ENCODE data around the gene LRRC45.

The LRRC45 gene

GRCh38 chr17:82023447-82024241, 539 bp downstream of the LRRC45 start (continued):
- no peak for TF ChIP-seq ZNF791 (tag by site-specific recombination; IDR thresholded peaks at IDR 0.05)
- TF ChIP-seq ZNF776 (tag by site-specific recombination; IDR thresholded peaks at IDR 0.05; ENCODE audit: borderline replicate concordance), result no peak
- TF ChIP-seq ZNF239 (tag by site-specific recombination; IDR thresholded peaks at IDR 0.05), result no peak
- no peak for TF ChIP-seq PRDM1 (tag by site-specific recombination; IDR thresholded peaks at IDR 0.05)
- TF ChIP-seq ZNF114 (tag by site-specific recombination; IDR thresholded peaks at IDR 0.05), result no peak
- TF ChIP-seq, protein P1, sequence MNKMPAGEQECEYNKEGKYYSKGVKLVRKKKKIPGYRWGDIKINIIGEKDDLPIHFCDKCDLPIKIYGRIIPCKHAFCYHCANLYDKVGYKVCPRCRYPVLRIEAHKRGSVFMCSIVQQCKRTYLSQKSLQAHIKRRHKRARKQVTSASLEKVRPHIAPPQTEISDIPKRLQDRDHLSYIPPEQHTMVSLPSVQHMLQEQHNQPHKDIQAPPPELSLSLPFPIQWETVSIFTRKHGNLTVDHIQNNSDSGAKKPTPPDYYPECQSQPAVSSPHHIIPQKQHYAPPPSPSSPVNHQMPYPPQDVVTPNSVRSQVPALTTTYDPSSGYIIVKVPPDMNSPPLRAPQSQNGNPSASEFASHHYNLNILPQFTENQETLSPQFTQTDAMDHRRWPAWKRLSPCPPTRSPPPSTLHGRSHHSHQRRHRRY (tag by site-specific recombination; IDR thresholded peaks at IDR 0.05), result no peak
- no peak for TF ChIP-seq ZNF664 (tag by site-specific recombination; IDR thresholded peaks at IDR 0.05)
- 0 out of 2 replicates have a peak, but pooled peaks have one; percentile 68 for TF ChIP-seq ZNF76 (tag by site-specific recombination; IDR thresholded peaks at IDR 0.05; ENCODE audit: borderline replicate concordance, low read depth)
- TF ChIP-seq ZBTB8A (tag by site-specific recombination; IDR thresholded peaks at IDR 0.05), result 0 out of 2 replicates have a peak, but pooled peaks have one; percentile 30
- no peak for TF ChIP-seq ZNF121 (tag by site-specific recombination; IDR thresholded peaks at IDR 0.05)
- TF ChIP-seq KLF16 (tag by site-specific recombination; IDR thresholded peaks at IDR 0.05), result peak; percentile 34; the same call in 1 of the 2 replicates
- no peak for TF ChIP-seq ZNF274 (IDR thresholded peaks at IDR 0.05; ENCODE audit: low read length)
- no peak for TF ChIP-seq ZNF274 (tag by site-specific recombination; IDR thresholded peaks at IDR 0.05; ENCODE audit: borderline replicate concordance)
- no peak; the same call in 1 of the 2 replicates for TF ChIP-seq WT1 (tag by site-specific recombination; IDR thresholded peaks at IDR 0.05)
- peak; percentile 60; the same call in 1 of the 2 replicates for TF ChIP-seq GLIS2 (tag by site-specific recombination; IDR thresholded peaks at IDR 0.05)
- no peak for TF ChIP-seq ZNF623 (tag by site-specific recombination; IDR thresholded peaks at IDR 0.05)
- TF ChIP-seq ZNF157 (tag by site-specific recombination; IDR thresholded peaks at IDR 0.05), result no peak
- TF ChIP-seq ZBTB44 (tag by site-specific recombination; IDR thresholded peaks at IDR 0.05), result no peak
- TF ChIP-seq ZBTB48 (tag by site-specific recombination; IDR thresholded peaks at IDR 0.05), result peak; percentile 59; the same call in 1 of the 2 replicates
- TF ChIP-seq, protein P2, sequence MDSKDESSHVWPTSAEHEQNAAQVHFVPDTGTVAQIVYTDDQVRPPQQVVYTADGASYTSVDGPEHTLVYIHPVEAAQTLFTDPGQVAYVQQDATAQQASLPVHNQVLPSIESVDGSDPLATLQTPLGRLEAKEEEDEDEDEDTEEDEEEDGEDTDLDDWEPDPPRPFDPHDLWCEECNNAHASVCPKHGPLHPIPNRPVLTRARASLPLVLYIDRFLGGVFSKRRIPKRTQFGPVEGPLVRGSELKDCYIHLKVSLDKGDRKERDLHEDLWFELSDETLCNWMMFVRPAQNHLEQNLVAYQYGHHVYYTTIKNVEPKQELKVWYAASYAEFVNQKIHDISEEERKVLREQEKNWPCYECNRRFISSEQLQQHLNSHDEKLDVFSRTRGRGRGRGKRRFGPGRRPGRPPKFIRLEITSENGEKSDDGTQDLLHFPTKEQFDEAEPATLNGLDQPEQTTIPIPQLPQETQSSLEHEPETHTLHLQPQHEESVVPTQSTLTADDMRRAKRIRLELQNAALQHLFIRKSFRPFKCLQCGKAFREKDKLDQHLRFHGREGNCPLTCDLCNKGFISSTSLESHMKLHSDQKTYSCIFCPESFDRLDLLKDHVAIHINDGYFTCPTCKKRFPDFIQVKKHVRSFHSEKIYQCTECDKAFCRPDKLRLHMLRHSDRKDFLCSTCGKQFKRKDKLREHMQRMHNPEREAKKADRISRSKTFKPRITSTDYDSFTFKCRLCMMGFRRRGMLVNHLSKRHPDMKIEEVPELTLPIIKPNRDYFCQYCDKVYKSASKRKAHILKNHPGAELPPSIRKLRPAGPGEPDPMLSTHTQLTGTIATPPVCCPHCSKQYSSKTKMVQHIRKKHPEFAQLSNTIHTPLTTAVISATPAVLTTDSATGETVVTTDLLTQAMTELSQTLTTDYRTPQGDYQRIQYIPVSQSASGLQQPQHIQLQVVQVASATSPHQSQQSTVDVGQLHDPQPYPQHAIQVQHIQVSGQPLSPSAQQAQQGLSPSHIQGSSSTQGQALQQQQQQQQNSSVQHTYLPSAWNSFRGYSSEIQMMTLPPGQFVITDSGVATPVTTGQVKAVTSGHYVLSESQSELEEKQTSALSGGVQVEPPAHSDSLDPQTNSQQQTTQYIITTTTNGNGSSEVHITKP (tag by site-specific recombination; IDR thresholded peaks at IDR 0.05), result no peak
- TF ChIP-seq, protein P3, sequence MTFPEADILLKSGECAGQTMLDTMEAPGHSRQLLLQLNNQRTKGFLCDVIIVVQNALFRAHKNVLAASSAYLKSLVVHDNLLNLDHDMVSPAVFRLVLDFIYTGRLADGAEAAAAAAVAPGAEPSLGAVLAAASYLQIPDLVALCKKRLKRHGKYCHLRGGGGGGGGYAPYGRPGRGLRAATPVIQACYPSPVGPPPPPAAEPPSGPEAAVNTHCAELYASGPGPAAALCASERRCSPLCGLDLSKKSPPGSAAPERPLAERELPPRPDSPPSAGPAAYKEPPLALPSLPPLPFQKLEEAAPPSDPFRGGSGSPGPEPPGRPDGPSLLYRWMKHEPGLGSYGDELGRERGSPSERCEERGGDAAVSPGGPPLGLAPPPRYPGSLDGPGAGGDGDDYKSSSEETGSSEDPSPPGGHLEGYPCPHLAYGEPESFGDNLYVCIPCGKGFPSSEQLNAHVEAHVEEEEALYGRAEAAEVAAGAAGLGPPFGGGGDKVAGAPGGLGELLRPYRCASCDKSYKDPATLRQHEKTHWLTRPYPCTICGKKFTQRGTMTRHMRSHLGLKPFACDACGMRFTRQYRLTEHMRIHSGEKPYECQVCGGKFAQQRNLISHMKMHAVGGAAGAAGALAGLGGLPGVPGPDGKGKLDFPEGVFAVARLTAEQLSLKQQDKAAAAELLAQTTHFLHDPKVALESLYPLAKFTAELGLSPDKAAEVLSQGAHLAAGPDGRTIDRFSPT (tag by site-specific recombination; IDR thresholded peaks at IDR 0.05), result no peak
- TF ChIP-seq ZBTB6 (tag by site-specific recombination; IDR thresholded peaks at IDR 0.05), result no peak
- TF ChIP-seq KLF1 (tag by site-specific recombination; IDR thresholded peaks at IDR 0.05), result no peak
- no peak for TF ChIP-seq ZNF544 (tag by site-specific recombination; IDR thresholded peaks at IDR 0.05)
- no peak for TF ChIP-seq ZNF701 (tag by site-specific recombination; IDR thresholded peaks at IDR 0.05)
- TF ChIP-seq ZSCAN5A (tag by site-specific recombination; IDR thresholded peaks at IDR 0.05), result 0 out of 2 replicates have a peak, but pooled peaks have one; percentile 37
- TF ChIP-seq ZNF335 (tag by site-specific recombination; conservative IDR thresholded peaks at IDR 0.05), result peak; percentile 100
- no peak for TF ChIP-seq ZNF768 (tag by site-specific recombination; IDR thresholded peaks at IDR 0.05)
- TF ChIP-seq ZNF10 (tag by site-specific recombination; IDR thresholded peaks at IDR 0.05), result no peak
- TF ChIP-seq ZBTB20 (tag by site-specific recombination; IDR thresholded peaks at IDR 0.05), result peak; percentile 67; the same call in 1 of the 2 replicates

Measured in HEK293 (cell line).